CD4-positive, alpha-beta T cell (primary cell): ENCODE measurements around the gene A3GALT2. TPM values are rescaled to one million over a fixed set of nuclear protein-coding genes. Genes with fewer than 3 reads are reported as not detected.

Source experiments
- ATAC-seq: fragments of 200-7000 bp; cut with Tn5 transposase; one replicate; pipeline ENCODE4 v1.10.0; 2022; ENCODE audit warnings: mild to moderate bottlenecking; ENCODE audit not compliant: poor library complexity
- CTCF ChIA-PET: fragments of 350-600 bp; sonication (Branson Sonifier 250); formaldehyde crosslinking; loops from one replicate; lab custom pipeline; 2021; ENCODE audit warnings: antibody characterized with exemption, inconsistent platforms; lab: Charles Lee
- POLR2A ChIA-PET: fragments of 350-600 bp; sonication (Branson Sonifier 250); formaldehyde crosslinking; loops from one replicate; lab custom pipeline; 2021; ENCODE audit warnings: antibody characterized with exemption, inconsistent platforms; lab: Charles Lee
- DNase-seq, 14 experiments: peaks; one replicate each; pipeline ENCODE4 v3.0.0-alpha.2; 2013 to 2020; ENCODE audit warnings: mixed read lengths in 2 of 14
- H3K27ac ChIP-seq, 2 donors: one replicate each; pipeline versions ENCODE4 v1.5.1 to v1.7.0; 2013; ENCODE audit warnings: low read length in 2 of 2, low read depth in 1 of 2, mild to moderate bottlenecking in 1 of 2
- H3K27me3 ChIP-seq, 2 experiments: 1 replicate in 1 of 2; 2 replicates in 1 of 2; pipeline versions ENCODE4 v1.6.1 to v1.7.0; 2013; ENCODE audit warnings: low read length in 2 of 2, control low read depth in 1 of 2, mild to moderate bottlenecking in 1 of 2, moderate library complexity in 1 of 2; ENCODE audit not compliant: insufficient read depth in 2 of 2, control insufficient read depth in 1 of 2
- H3K36me3 ChIP-seq: one replicate; pipeline ENCODE4 v1.6.1; 2013; ENCODE audit warnings: low read length, control low read depth; ENCODE audit not compliant: insufficient read depth
- H3K4me1 ChIP-seq: one replicate; pipeline ENCODE4 v1.6.1; 2013; ENCODE audit warnings: low read length, control low read depth; ENCODE audit not compliant: insufficient read depth
- H3K4me3 ChIP-seq: one replicate; pipeline ENCODE4 v1.5.1; 2013; ENCODE audit warnings: mild to moderate bottlenecking, low read length, moderate library complexity
- H3K9me3 ChIP-seq, 2 experiments: 1 replicate in 1 of 2; 2 replicates in 1 of 2; pipeline versions ENCODE4 v1.6.1 to v1.7.0; 2013; ENCODE audit warnings: low read length in 2 of 2, mild to moderate bottlenecking in 2 of 2, control low read depth in 1 of 2, moderate library complexity in 1 of 2; ENCODE audit not compliant: control insufficient read depth in 1 of 2, insufficient read depth in 1 of 2
- H3K27ac Mint-ChIP-seq: one replicate; pipeline ENCODE4 v1.8.0; 2020; ENCODE audit warnings: mixed read lengths
- H3K27me3 Mint-ChIP-seq: one replicate; pipeline ENCODE4 v1.8.0; 2021; ENCODE audit warnings: mixed read lengths
- H3K36me3 Mint-ChIP-seq: one replicate; pipeline ENCODE4 v1.8.0; 2021; ENCODE audit warnings: low read depth, mixed read lengths
- H3K4me1 Mint-ChIP-seq: one replicate; pipeline ENCODE4 v1.8.0; 2021; ENCODE audit warnings: low read depth, mixed read lengths
- H3K4me3 Mint-ChIP-seq: one replicate; pipeline ENCODE4 v1.8.0; 2020; ENCODE audit warnings: mild to moderate bottlenecking, mixed read lengths
- H3K9me3 Mint-ChIP-seq: one replicate; pipeline ENCODE4 v1.8.0; 2020; ENCODE audit warnings: mixed read lengths
- intact Hi-C, 2 experiments: fragments of 100-400 bp; cut with DNase I in 1 of 2; cut with micrococcal nuclease in 1 of 2; formaldehyde crosslinking; loops; one replicate each; pipeline versions ENCODE4 v1.15.1 to v1.9.0; 2023 to 2025; cut with DNase I, micrococcal nuclease
- total RNA-seq, 174 experiments: library from RNA in 2 of 174; stranded (reverse) in 2 of 174; gene quantifications; one replicate each; pipeline ENCODE4 v1.2.3 and lab custom pipeline; 2021 to 2026
- TF ChIP-seq, protein P1 (sequence below): fragments of 200-600 bp; IDR thresholded peaks from one replicate; pipeline ENCODE4 v1.8.0; 2022; ENCODE audit warnings: antibody characterized with exemption, mild to moderate bottlenecking

The A3GALT2 gene
- total RNA-seq, 2 experiments from 2014 or later, result not detected

GRCh38 chr1:33296824-33297223 lies 24.1 kb downstream of the A3GALT2 start:
- intact Hi-C loops, result loop anchor here in 1 of 2 experiments (5.0 kb wide), 1 partner anchor 185 kb away; no protein-coding TSS in a partner anchor
- peaks cover 57% of the 10 kb centered on the region for H3K36me3 ChIP-seq
- H3K27ac Mint-ChIP-seq, result no peak overlapping the region
- H3K27ac ChIP-seq, result no peak overlapping the region
- no peaks in the 10 kb centered on the region for H3K27me3 ChIP-seq
- peaks cover 27% of the 10 kb centered on the region for H3K4me1 Mint-ChIP-seq
- H3K36me3 Mint-ChIP-seq, result peaks cover 78% of the 10 kb centered on the region
- no peaks in the 10 kb centered on the region for H3K9me3 Mint-ChIP-seq
- ChIA-PET POLR2A (interaction anchor here (0.6 to 2.1 kb wide), 2 partner anchors 53 to 457 kb away, joined by 3 to 11 read pairs; no protein-coding TSS in a partner anchor), CTCF (interaction anchor here (1.8 to 2.1 kb wide), 2 partner anchors 70 to 170 kb away, joined by 6 to 15 read pairs; no protein-coding TSS in a partner anchor)
- H3K27me3 Mint-ChIP-seq, result no peaks in the 10 kb centered on the region
- no peak overlapping the region for H3K4me3 Mint-ChIP-seq
- H3K4me3 ChIP-seq, result no peak overlapping the region
- no peak for ATAC-seq
- no peaks in the 10 kb centered on the region for H3K9me3 ChIP-seq
- H3K4me1 ChIP-seq, result peaks cover 16% of the 10 kb centered on the region
- DNase-seq, result no peak
- TF ChIP-seq, protein P1, sequence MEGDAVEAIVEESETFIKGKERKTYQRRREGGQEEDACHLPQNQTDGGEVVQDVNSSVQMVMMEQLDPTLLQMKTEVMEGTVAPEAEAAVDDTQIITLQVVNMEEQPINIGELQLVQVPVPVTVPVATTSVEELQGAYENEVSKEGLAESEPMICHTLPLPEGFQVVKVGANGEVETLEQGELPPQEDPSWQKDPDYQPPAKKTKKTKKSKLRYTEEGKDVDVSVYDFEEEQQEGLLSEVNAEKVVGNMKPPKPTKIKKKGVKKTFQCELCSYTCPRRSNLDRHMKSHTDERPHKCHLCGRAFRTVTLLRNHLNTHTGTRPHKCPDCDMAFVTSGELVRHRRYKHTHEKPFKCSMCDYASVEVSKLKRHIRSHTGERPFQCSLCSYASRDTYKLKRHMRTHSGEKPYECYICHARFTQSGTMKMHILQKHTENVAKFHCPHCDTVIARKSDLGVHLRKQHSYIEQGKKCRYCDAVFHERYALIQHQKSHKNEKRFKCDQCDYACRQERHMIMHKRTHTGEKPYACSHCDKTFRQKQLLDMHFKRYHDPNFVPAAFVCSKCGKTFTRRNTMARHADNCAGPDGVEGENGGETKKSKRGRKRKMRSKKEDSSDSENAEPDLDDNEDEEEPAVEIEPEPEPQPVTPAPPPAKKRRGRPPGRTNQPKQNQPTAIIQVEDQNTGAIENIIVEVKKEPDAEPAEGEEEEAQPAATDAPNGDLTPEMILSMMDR, result no peak

GRCh38 chr1:33296082-33296458 lies 24.8 kb downstream of the A3GALT2 start:
- peak in 1 of 14 experiments; percentile 10 for DNase-seq
- no peaks in the 10 kb centered on the region for H3K27me3 ChIP-seq
- H3K9me3 ChIP-seq, result no peaks in the 10 kb centered on the region
- H3K4me3 ChIP-seq, result no peak overlapping the region
- CTCF ChIA-PET, result interaction anchor here (1.0 to 2.1 kb wide), 15 partner anchors 9 to 175 kb away, joined by 3 to 15 read pairs (median 4); no protein-coding TSS in a partner anchor
- Mint-ChIP-seq H3K9me3 (no peaks in the 10 kb centered on the region), H3K4me1 (peaks cover 23% of the 10 kb centered on the region), H3K27ac (no peak overlapping the region), H3K4me3 (no peak overlapping the region), H3K27me3 (no peaks in the 10 kb centered on the region), H3K36me3 (peaks cover 83% of the 10 kb centered on the region)
- H3K4me1 ChIP-seq, result peaks cover 15% of the 10 kb centered on the region
- H3K27ac ChIP-seq, result no peak overlapping the region
- TF ChIP-seq, protein P1, result no peak
- no peak for ATAC-seq
- POLR2A ChIA-PET, result interaction anchor here (0.6 to 2.1 kb wide), 5 partner anchors 21 to 456 kb away, joined by 3 to 11 read pairs (median 3); no protein-coding TSS in a partner anchor
- H3K36me3 ChIP-seq, result peaks cover 57% of the 10 kb centered on the region
- intact Hi-C loops, result loop anchor here in 1 of 2 experiments (5.0 kb wide), 1 partner anchor 184 kb away; no protein-coding TSS in a partner anchor

DNA sequence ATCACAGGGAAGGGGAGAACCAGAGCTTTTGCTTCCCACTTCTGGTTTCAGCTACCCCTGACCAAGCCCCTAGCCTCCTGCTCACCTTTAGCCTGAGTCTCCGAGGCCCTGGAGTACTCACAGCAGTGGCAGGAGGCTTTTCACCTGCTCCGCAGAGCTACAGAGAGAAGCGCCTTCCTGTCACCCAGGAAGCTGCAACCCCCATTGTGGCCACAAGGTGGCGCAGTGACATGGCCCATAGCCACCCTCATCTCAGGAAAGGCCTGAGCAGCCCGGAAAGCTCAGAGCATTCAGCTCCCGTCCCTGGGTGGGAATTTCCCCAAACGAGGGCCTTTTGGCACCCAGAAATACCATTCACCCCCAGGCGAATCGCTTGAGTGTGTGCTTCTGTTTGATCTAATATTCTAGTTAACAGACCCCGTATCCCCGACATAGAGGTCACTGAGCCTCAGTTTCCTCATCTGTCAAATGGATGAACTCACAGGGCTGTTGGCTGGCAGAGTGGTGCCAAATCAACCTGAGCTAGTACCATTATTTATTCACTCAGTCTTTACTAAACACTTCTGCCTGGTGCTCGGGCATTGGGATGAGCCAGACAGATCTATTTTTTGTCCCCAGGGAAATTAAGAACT lies 25.3 kb downstream of the A3GALT2 start:
- Histone ChIP-seq H3K4me1 (peaks cover 15% of the 10 kb centered on the region), H3K27me3 (no peaks in the 10 kb centered on the region), H3K36me3 (peaks cover 57% of the 10 kb centered on the region), H3K27ac (no peak overlapping the region), H3K9me3 (no peaks in the 10 kb centered on the region), H3K4me3 (no peak overlapping the region)
- no peaks in the 10 kb centered on the region for H3K27me3 Mint-ChIP-seq
- H3K9me3 Mint-ChIP-seq, result no peaks in the 10 kb centered on the region
- TF ChIP-seq, protein P1, result peak; percentile 93
- H3K36me3 Mint-ChIP-seq, result peaks cover 83% of the 10 kb centered on the region
- H3K4me1 Mint-ChIP-seq, result peaks cover 23% of the 10 kb centered on the region
- H3K27ac Mint-ChIP-seq, result peak overlapping the region; percentile 58
- H3K4me3 Mint-ChIP-seq, result no peak overlapping the region
- ATAC-seq (peak; percentile 93), DNase-seq (peak; percentile 74 to 91 (median 86))
- ChIA-PET CTCF (interaction anchor here (0.6 to 2.1 kb wide), 18 partner anchors 9 to 361 kb away, joined by 3 to 15 read pairs (median 3); partner anchors contain the start of gene A3GALT2), POLR2A (interaction anchor here (1.0 to 2.1 kb wide), 4 partner anchors 21 to 168 kb away, joined by 3 to 11 read pairs (median 5); no protein-coding TSS in a partner anchor)
- intact Hi-C loops, result loop anchor here (1.0 to 5.0 kb wide), 4 partner anchors 72 to 183 kb away; no protein-coding TSS in a partner anchor
